Neural progenitor cell (in vitro differentiated cells): ENCODE measurements around the gene SGSM1. TPM values are rescaled to one million over a fixed set of nuclear protein-coding genes. Genes with fewer than 3 reads are reported as not detected.

Source experiments
- DNase-seq: peaks from one replicate; pipeline ENCODE4 v3.0.0-alpha.2; 2016; ENCODE audit warnings: low spot score
- H2AFZ ChIP-seq: fragments of 200-600 bp; sonication (generic); replicated peaks from 2 replicates; pipeline ENCODE4 v1.6.1; 2016; ENCODE audit warnings: antibody characterized with exemption
- H3F3A ChIP-seq: fragments of 200-600 bp; sonication (generic); 2 replicates; pipeline ENCODE4 v1.6.1; 2016; ENCODE audit warnings: antibody characterized with exemption, low read depth
- H3K27ac ChIP-seq: fragments of 200-600 bp; sonication (generic); 2 replicates; pipeline ENCODE4 v1.5.1; 2016; ENCODE audit warnings: mild to moderate bottlenecking
- H3K27me3 ChIP-seq: fragments of 200-600 bp; sonication (generic); 2 replicates; pipeline ENCODE4 v1.6.1; 2016; ENCODE audit warnings: mild to moderate bottlenecking, moderate library complexity
- H3K36me3 ChIP-seq: fragments of 200-600 bp; sonication (generic); 2 replicates; pipeline ENCODE4 v1.5.1; 2016
- H3K4me1 ChIP-seq: fragments of 200-600 bp; sonication (generic); 2 replicates; pipeline ENCODE4 v1.6.1; 2016; ENCODE audit warnings: mixed run types
- H3K4me2 ChIP-seq: fragments of 200-600 bp; sonication (generic); 2 replicates; pipeline ENCODE4 v1.6.1; 2016
- H3K4me3 ChIP-seq: fragments of 200-600 bp; sonication (generic); 2 replicates; pipeline ENCODE4 v1.5.1; 2016
- H3K79me2 ChIP-seq: fragments of 200-600 bp; sonication (generic); 2 replicates; pipeline ENCODE4 v1.6.1; 2016; ENCODE audit warnings: low read depth
- H3K9ac ChIP-seq: fragments of 200-600 bp; sonication (generic); 2 replicates; pipeline ENCODE4 v1.6.1; 2016
- H3K9me3 ChIP-seq: fragments of 200-600 bp; sonication (generic); 2 replicates; pipeline ENCODE4 v1.5.1; 2016; ENCODE audit warnings: low read depth
- H4K20me1 ChIP-seq: fragments of 200-600 bp; sonication (generic); 2 replicates; pipeline ENCODE4 v1.6.1; 2016; ENCODE audit warnings: low read depth
- H3K27ac Mint-ChIP-seq: 3 replicates; pipeline ENCODE4 v1.8.0; 2021; ENCODE audit warnings: mixed read lengths
- H3K27me3 Mint-ChIP-seq: 2 replicates; pipeline ENCODE4 v1.8.0; 2022; ENCODE audit warnings: low read depth, mild to moderate bottlenecking, inconsistent platforms, moderate library complexity, mixed read lengths; ENCODE audit not compliant: insufficient read depth
- H3K36me3 Mint-ChIP-seq: 3 replicates; pipeline ENCODE4 v1.8.0; 2021; ENCODE audit warnings: mixed read lengths
- H3K4me1 Mint-ChIP-seq: 3 replicates; pipeline ENCODE4 v1.8.0; 2021; ENCODE audit warnings: mixed read lengths
- H3K4me3 Mint-ChIP-seq: 3 replicates; pipeline ENCODE4 v1.8.0; 2021; ENCODE audit warnings: mild to moderate bottlenecking, moderate library complexity, mixed read lengths
- H3K9me3 Mint-ChIP-seq: 3 replicates; pipeline ENCODE4 v1.8.0; 2020; ENCODE audit warnings: mixed read lengths
- CTCF ChIP-seq: fragments of 200-600 bp; sonication (generic); IDR thresholded peaks from 2 replicates; pipeline ENCODE4 v1.5.1; 2017; ENCODE audit warnings: antibody characterized with exemption, mild to moderate bottlenecking
- EZH2 ChIP-seq: fragments of 200-600 bp; sonication (generic); IDR thresholded peaks from 2 replicates; pipeline ENCODE4 v1.6.1; 2017; ENCODE audit warnings: antibody characterized with exemption, mild to moderate bottlenecking, moderate library complexity
- EZH2phosphoT487 ChIP-seq: fragments of 200-600 bp; sonication (generic); IDR thresholded peaks from 2 replicates; pipeline ENCODE4 v1.6.1; 2017; ENCODE audit warnings: antibody characterized with exemption
- total RNA-seq: library from RNA; depleted of rRNA; stranded (reverse); fragments of >200 nt; gene quantifications from 2 replicates; pipeline ENCODE4 v1.2.3, GENCODE V29; 2015; ENCODE audit warnings: low replicate concordance

SGSM1 gene
- total RNA-seq, 1 donor from 2014 or later = 1.1 TPM

- no peaks in the 10 kb centered on the region for H3K9me3 ChIP-seq
- no peak overlapping the region for H3K9ac ChIP-seq
- H2AFZ ChIP-seq = no peak overlapping the region
- H3K4me1 Mint-ChIP-seq = no peaks in the 10 kb centered on the region
- H3K27me3 Mint-ChIP-seq = peaks cover 6% of the 10 kb centered on the region
- no peak for TF ChIP-seq CTCF
- no peak for TF ChIP-seq EZH2phosphoT487
- TF ChIP-seq EZH2 = no peak
- H3K4me1 ChIP-seq = no peaks in the 10 kb centered on the region
- H3K27ac Mint-ChIP-seq = no peak overlapping the region
- H3K36me3 ChIP-seq = no peaks in the 10 kb centered on the region
- H3F3A ChIP-seq = no peaks in the 10 kb centered on the region
- H3K9me3 Mint-ChIP-seq = peaks cover 11% of the 10 kb centered on the region
- H3K4me3 Mint-ChIP-seq = no peak overlapping the region
- H3K36me3 Mint-ChIP-seq = peaks cover 2% of the 10 kb centered on the region
- H3K4me2 ChIP-seq = no peak overlapping the region
- H3K79me2 ChIP-seq = no peaks in the 10 kb centered on the region
- no peaks in the 10 kb centered on the region for H4K20me1 ChIP-seq
- H3K27me3 ChIP-seq = no peaks in the 10 kb centered on the region
- no peak for DNase-seq
- no peak overlapping the region for H3K27ac ChIP-seq
- no peak overlapping the region for H3K4me3 ChIP-seq
Observed at GRCh38 chr22:24819911-24820461, 14.0 kb downstream of the SGSM1 start.

- no peak overlapping the region for H3K9ac ChIP-seq
- no peak overlapping the region for H2AFZ ChIP-seq
- peaks cover 8% of the 10 kb centered on the region for H3K27me3 Mint-ChIP-seq
- no peaks in the 10 kb centered on the region for H3K4me1 ChIP-seq
- DNase-seq = no peak
- no peaks in the 10 kb centered on the region for H3K9me3 Mint-ChIP-seq
- no peak for TF ChIP-seq EZH2phosphoT487
- TF ChIP-seq EZH2 = no peak
- TF ChIP-seq CTCF = no peak
- no peaks in the 10 kb centered on the region for H4K20me1 ChIP-seq
- no peaks in the 10 kb centered on the region for H3K36me3 ChIP-seq
- no peaks in the 10 kb centered on the region for H3K79me2 ChIP-seq
- no peak overlapping the region for H3K4me3 Mint-ChIP-seq
- H3F3A ChIP-seq = no peaks in the 10 kb centered on the region
- H3K36me3 Mint-ChIP-seq = no peaks in the 10 kb centered on the region
- no peak overlapping the region for H3K4me3 ChIP-seq
- H3K27me3 ChIP-seq = no peaks in the 10 kb centered on the region
- H3K27ac ChIP-seq = no peak overlapping the region
- H3K9me3 ChIP-seq = no peaks in the 10 kb centered on the region
- H3K4me1 Mint-ChIP-seq = no peaks in the 10 kb centered on the region
- no peak overlapping the region for H3K27ac Mint-ChIP-seq
- no peak overlapping the region for H3K4me2 ChIP-seq
Observed at GRCh38 chr22:24822471-24822870, 16.5 kb downstream of the SGSM1 start.

DNA sequence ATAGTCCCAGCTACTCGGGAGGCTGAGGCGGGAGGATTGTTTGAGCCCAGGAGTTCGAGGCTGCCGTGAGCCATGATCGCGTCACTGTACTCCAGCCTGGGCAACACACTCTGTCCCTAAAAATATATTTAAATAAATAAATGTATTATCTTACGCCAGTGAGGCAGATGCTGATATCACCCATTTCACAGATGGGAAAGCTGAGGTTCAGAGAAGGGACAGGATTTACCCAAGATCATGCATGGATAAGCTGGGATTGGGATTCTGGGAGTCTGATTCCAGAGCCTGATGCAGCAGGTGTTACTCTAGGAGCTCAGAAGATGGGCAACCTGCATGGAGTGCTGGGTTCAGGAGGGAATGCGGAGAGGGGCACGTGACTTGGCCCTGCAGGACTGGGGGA is 17.8 kb downstream of the SGSM1 start:
- no peak overlapping the region for H3K27ac Mint-ChIP-seq
- no peaks in the 10 kb centered on the region for H3K36me3 ChIP-seq
- DNase-seq = no peak
- TF ChIP-seq CTCF = no peak
- TF ChIP-seq EZH2 = no peak
- no peak for TF ChIP-seq EZH2phosphoT487
- H4K20me1 ChIP-seq = no peaks in the 10 kb centered on the region
- no peaks in the 10 kb centered on the region for H3K79me2 ChIP-seq
- no peak overlapping the region for H3K27ac ChIP-seq
- H3K27me3 Mint-ChIP-seq = peaks cover 8% of the 10 kb centered on the region
- H3K4me2 ChIP-seq = no peak overlapping the region
- no peak overlapping the region for H2AFZ ChIP-seq
- no peak overlapping the region for H3K4me3 Mint-ChIP-seq
- H3K4me1 ChIP-seq = no peaks in the 10 kb centered on the region
- no peaks in the 10 kb centered on the region for H3K4me1 Mint-ChIP-seq
- no peak overlapping the region for H3K9ac ChIP-seq
- no peaks in the 10 kb centered on the region for H3K27me3 ChIP-seq
- H3F3A ChIP-seq = no peaks in the 10 kb centered on the region
- H3K9me3 Mint-ChIP-seq = no peaks in the 10 kb centered on the region
- H3K9me3 ChIP-seq = no peaks in the 10 kb centered on the region
- no peaks in the 10 kb centered on the region for H3K36me3 Mint-ChIP-seq
- no peak overlapping the region for H3K4me3 ChIP-seq
